SK-N-SH (cell line): ENCODE measurements around the gene CRIM1. TPM values are rescaled to one million over a fixed set of nuclear protein-coding genes. Genes with fewer than 3 reads are reported as not detected.

Experiments
- CTCF ChIA-PET: fragments of 300-600, 350-600 bp; formaldehyde crosslinking; extraction: SDS; loops from one replicate; lab custom pipeline; 2021; lab: Yijun Ruan, JAX
- POLR2A ChIA-PET: fragments of 350-600 bp; sonication (Branson Sonifier 250); formaldehyde crosslinking; extraction: SDS; loops from one replicate; lab custom pipeline; 2020; ENCODE audit warnings: antibody characterized with exemption, inconsistent platforms; lab: Yijun Ruan, JAX
- DNase-seq: peaks from one replicate; pipeline ENCODE4 v3.0.0; 2012
- H2AFZ ChIP-seq: fragments of 200-600 bp; sonication (generic); 2 replicates; pipeline ENCODE4 v1.8.1; 2016; ENCODE audit warnings: antibody characterized with exemption, mild to moderate bottlenecking, low read depth
- H3F3A ChIP-seq: fragments of 200-600 bp; sonication (generic); replicated peaks from 2 replicates; pipeline ENCODE3; 2016; ENCODE audit warnings: antibody characterized with exemption, mild to moderate bottlenecking; ENCODE audit not compliant: insufficient read depth
- H3K27ac ChIP-seq, 2 experiments: fragments of 200-500 bp in 1 of 2; fragments of 200-600 bp in 1 of 2; sonication (Bioruptor generic) in 1 of 2; sonication (generic), shearing (Covaris generic) in 1 of 2; 2 replicates each; pipeline versions ENCODE4 v1.5.1 to v1.6.1; 2014 to 2016; ENCODE audit warnings: low read depth in 2 of 2, inconsistent platforms in 1 of 2, low read length in 1 of 2, mild to moderate bottlenecking in 1 of 2, mixed read lengths in 1 of 2
- H3K27me3 ChIP-seq: fragments of 200-600 bp; sonication (generic), shearing (Covaris generic); 2 replicates; pipeline ENCODE4 v1.6.1; 2016; ENCODE audit warnings: mixed run types; ENCODE audit not compliant: insufficient read depth
- H3K36me3 ChIP-seq, 2 experiments: fragments of 200-500 bp in 1 of 2; fragments of 200-600 bp in 1 of 2; sonication (Bioruptor generic) in 1 of 2; sonication (generic) in 1 of 2; replicated peaks in 1 of 2; 2 replicates each; pipeline versions ENCODE3 to v1.5.1; 2014 to 2016; ENCODE audit warnings: low read length in 1 of 2, mild to moderate bottlenecking in 1 of 2; ENCODE audit not compliant: insufficient read depth in 2 of 2, control insufficient read depth in 1 of 2
- H3K4me1 ChIP-seq, 2 experiments: fragments of 200-500 bp in 1 of 2; fragments of 200-600 bp in 1 of 2; sonication (Bioruptor generic) in 1 of 2; sonication (generic), shearing (Covaris generic) in 1 of 2; 2 replicates each; pipeline versions ENCODE4 v1.5.1 to v1.6.1; 2014 to 2016; ENCODE audit warnings: low read depth in 1 of 2, low read length in 1 of 2, mixed run types in 1 of 2; ENCODE audit not compliant: insufficient read depth in 2 of 2, control insufficient read depth in 1 of 2
- H3K4me2 ChIP-seq: fragments of 200-600 bp; sonication (generic), shearing (Covaris generic); 2 replicates; pipeline ENCODE4 v1.6.1; 2017; ENCODE audit warnings: mixed run types
- H3K4me3 ChIP-seq, 2 experiments: fragments of 200-500 bp in 1 of 2; fragments of 200-600 bp in 1 of 2; sonication (Bioruptor generic) in 1 of 2; sonication (generic), shearing (Covaris generic) in 1 of 2; 2 replicates each; pipeline versions ENCODE4 v1.5.1 to v1.8.1; 2014 to 2016; ENCODE audit warnings: low read depth in 2 of 2, inconsistent platforms in 1 of 2, low read length in 1 of 2, mild to moderate bottlenecking in 1 of 2, mixed read lengths in 1 of 2, moderate library complexity in 1 of 2
- H3K79me2 ChIP-seq: fragments of 200-600 bp; sonication (generic); 2 replicates; pipeline ENCODE4 v1.8.1; 2017; ENCODE audit warnings: mild to moderate bottlenecking; ENCODE audit not compliant: insufficient read depth
- H3K9ac ChIP-seq: fragments of 200-600 bp; sonication (generic); 2 replicates; pipeline ENCODE4 v1.6.1; 2017; ENCODE audit warnings: mixed run types
- H3K9me2 ChIP-seq: fragments of 200-600 bp; sonication (generic); 2 replicates; pipeline ENCODE4 v1.6.1; 2017; ENCODE audit warnings: mixed run types
- H3K9me3 ChIP-seq: fragments of 200-600 bp; sonication (generic); 2 replicates; pipeline ENCODE4 v1.6.1; 2017; ENCODE audit warnings: mixed run types, mild to moderate bottlenecking, moderate library complexity
- H4K20me1 ChIP-seq: fragments of 200-600 bp; sonication (generic); 2 replicates; pipeline ENCODE4 v1.6.1; 2017; ENCODE audit warnings: mild to moderate bottlenecking, mixed run types; ENCODE audit not compliant: insufficient read depth
- FOSL2 ChIP-seq: IDR thresholded peaks from 2 replicates; pipeline ENCODE4 v1.4.0; 2012; ENCODE audit warnings: low read depth, mild to moderate bottlenecking, moderate library complexity, borderline replicate concordance
- GABPA ChIP-seq: IDR thresholded peaks from 2 replicates; pipeline ENCODE4 v1.4.0; 2012; ENCODE audit warnings: low read depth, mild to moderate bottlenecking
- NRF1 ChIP-seq: IDR thresholded peaks from 2 replicates; pipeline ENCODE4 v1.6.1; 2012; ENCODE audit warnings: low read depth, mild to moderate bottlenecking, low read length
- RCOR1 ChIP-seq: fragments of 150-350 bp; IDR thresholded peaks from 2 replicates; pipeline ENCODE4 v1.6.1; 2017; ENCODE audit warnings: antibody characterized with exemption, low read length
- TCF12 ChIP-seq: IDR thresholded peaks from 2 replicates; pipeline ENCODE4 v1.4.0; 2012
- ZBTB33 ChIP-seq: IDR thresholded peaks from 2 replicates; pipeline ENCODE4 v1.4.0; 2012; ENCODE audit warnings: low read depth, borderline replicate concordance
- WGBS: methylation state at CpG from one replicate; pipeline ENCODE4 v1.1.6; 2017; ENCODE audit warnings: low lambda C conversion rate; 5-methylcytosine and 5-hydroxymethylcytosine counted together
- polyA plus RNA-seq, 3 experiments: library from polyadenylated mRNA; depleted of rRNA; stranded (reverse); fragments of >200 nt; gene quantifications; 2 replicates each; pipeline ENCODE4 v1.2.3, GENCODE V29; 2012
- TF ChIP-seq, protein P1 (sequence below): IDR thresholded peaks from 2 replicates; pipeline ENCODE4; 2012
- TF ChIP-seq, protein P2 (sequence below): fragments of 200-600 bp; sonication (generic); IDR thresholded peaks from 2 replicates; pipeline ENCODE4 v1.6.1; 2017; ENCODE audit warnings: antibody characterized with exemption, mild to moderate bottlenecking, moderate library complexity
- TF ChIP-seq, protein P3 (sequence below): IDR thresholded peaks from 2 replicates; pipeline ENCODE4 v1.4.0; 2012; ENCODE audit warnings: low read depth

Gene CRIM1
- polyA plus RNA-seq, 1 of the 3 experiments (the other 2 are of a cell fraction) = 244 TPM

DNA sequence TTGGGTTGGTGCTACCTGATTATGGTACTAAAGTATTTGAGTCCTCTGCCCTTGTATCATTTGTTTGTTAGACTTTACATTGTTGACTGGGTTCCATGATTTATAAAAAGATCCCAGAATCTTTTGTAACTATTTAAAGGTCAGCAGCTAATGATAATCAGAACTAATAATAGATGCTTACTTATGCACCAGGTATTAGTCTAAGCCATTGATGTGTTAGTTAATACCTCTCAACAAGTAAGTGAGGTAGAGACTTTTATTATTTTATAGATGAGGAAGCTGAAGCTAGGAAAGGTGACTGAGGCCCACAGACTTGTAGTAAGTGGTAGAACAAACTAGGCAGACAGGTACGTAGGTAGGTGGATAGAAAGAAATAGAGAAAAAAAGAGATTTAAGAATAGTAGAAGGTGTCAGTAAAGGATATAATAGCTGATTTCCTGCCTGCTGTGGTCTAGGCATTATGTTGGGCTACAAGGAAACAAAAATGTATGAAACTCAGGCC is 68.1 kb downstream of the CRIM1 start:
- Histone ChIP-seq H4K20me1 (peaks cover 96% of the 10 kb centered on the region), H3K79me2 (peaks cover 100% of the 10 kb centered on the region)
- POLR2A ChIA-PET = no interaction called here

DNA sequence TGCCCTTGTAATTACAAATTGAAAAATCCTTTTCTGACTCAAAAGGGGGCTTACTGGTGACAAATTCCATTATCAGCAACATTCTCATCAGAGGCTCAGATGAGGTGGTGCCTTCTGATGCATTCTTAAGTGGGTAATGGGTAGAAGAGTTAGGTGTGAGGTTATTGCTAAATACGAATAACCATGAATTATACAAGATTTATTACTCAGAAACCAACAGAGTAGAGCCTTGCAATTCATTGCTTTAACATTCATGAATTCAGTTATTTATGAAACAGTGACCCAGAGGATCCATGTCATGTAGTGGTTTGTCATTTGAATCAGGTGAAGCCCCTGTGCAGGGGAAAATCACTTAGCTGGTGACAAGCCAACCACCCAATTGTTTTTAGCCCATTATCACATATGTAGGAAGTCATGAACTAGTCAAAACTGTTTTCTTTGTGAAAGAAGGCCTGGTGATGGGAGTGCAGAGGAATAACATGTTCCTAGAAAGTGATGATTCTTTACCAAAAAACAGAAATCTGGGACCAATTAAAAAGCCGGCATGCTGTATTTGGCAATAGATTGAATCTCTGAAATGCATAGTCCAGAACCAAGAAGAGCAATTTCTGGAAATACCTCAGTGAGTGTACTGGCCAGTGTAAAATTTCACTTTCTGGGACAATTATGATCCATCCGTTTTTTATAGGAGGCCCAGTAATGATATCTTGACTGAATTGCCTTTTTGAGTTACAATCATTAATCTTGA is 70.2 kb downstream of the CRIM1 start:
- peaks cover under 1 to 41% of the 10 kb centered on the region in 2 experiments for H3K4me1 ChIP-seq
- peaks cover 63% of the 10 kb centered on the region for H3F3A ChIP-seq
- H4K20me1 ChIP-seq = peaks cover 95% of the 10 kb centered on the region
- no peak overlapping the region for H3K4me3 ChIP-seq
- H3K36me3 ChIP-seq = peaks cover 10 to 41% of the 10 kb centered on the region in 2 experiments
- no peak overlapping the region for H3K4me2 ChIP-seq
- no peak overlapping the region for H3K9ac ChIP-seq
- peak overlapping the region in 1 of 2 experiments; percentile 14; a peak in 1 of 4 replicates for H3K27ac ChIP-seq
- no peak overlapping the region for H2AFZ ChIP-seq
- TF ChIP-seq NRF1 = no peak
- peak; percentile 71 for TF ChIP-seq TCF12
- TF ChIP-seq, protein P1, sequence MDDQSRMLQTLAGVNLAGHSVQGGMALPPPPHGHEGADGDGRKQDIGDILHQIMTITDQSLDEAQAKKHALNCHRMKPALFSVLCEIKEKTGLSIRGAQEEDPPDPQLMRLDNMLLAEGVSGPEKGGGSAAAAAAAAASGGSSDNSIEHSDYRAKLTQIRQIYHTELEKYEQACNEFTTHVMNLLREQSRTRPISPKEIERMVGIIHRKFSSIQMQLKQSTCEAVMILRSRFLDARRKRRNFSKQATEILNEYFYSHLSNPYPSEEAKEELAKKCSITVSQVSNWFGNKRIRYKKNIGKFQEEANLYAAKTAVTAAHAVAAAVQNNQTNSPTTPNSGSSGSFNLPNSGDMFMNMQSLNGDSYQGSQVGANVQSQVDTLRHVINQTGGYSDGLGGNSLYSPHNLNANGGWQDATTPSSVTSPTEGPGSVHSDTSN = no peak
- no peak for TF ChIP-seq RCOR1
- no peak for TF ChIP-seq ZBTB33
- H3K27me3 ChIP-seq = no peaks in the 10 kb centered on the region
- no peaks in the 10 kb centered on the region for H3K9me2 ChIP-seq
- 49% methylated on average over 3 of the region's 3 CpGs for WGBS
- H3K79me2 ChIP-seq = peaks cover 100% of the 10 kb centered on the region
- CTCF ChIA-PET = interaction anchor here (0.7 to 1.5 kb wide), 2 partner anchors 11 to 16 kb away, joined by 3 read pairs; no protein-coding TSS in a partner anchor
- DNase-seq = no peak
- POLR2A ChIA-PET = no interaction called here
- H3K9me3 ChIP-seq = no peaks in the 10 kb centered on the region

More for the DNA sequence above, 68.1 kb downstream of the CRIM1 start:
- Histone ChIP-seq H3K9me3 (no peaks in the 10 kb centered on the region), H3K4me1 (peaks cover 2 to 47% of the 10 kb centered on the region in 2 experiments), H3K27ac (peak overlapping the region in 1 of 2 experiments; percentile 19; a peak in 1 of 4 replicates), H3K27me3 (no peaks in the 10 kb centered on the region), H3K36me3 (peaks cover 3 to 41% of the 10 kb centered on the region in 2 experiments), H3K9ac (no peak overlapping the region), H3K4me3 (no peak overlapping the region), H3K4me2 (no peak overlapping the region), H3F3A (peaks cover 60% of the 10 kb centered on the region), H3K9me2 (no peaks in the 10 kb centered on the region), H2AFZ (no peak overlapping the region)
- TF ChIP-seq ZBTB33 (no peak), RCOR1 (no peak), FOSL2 (no peak), GABPA (no peak)
- TF ChIP-seq, protein P2, sequence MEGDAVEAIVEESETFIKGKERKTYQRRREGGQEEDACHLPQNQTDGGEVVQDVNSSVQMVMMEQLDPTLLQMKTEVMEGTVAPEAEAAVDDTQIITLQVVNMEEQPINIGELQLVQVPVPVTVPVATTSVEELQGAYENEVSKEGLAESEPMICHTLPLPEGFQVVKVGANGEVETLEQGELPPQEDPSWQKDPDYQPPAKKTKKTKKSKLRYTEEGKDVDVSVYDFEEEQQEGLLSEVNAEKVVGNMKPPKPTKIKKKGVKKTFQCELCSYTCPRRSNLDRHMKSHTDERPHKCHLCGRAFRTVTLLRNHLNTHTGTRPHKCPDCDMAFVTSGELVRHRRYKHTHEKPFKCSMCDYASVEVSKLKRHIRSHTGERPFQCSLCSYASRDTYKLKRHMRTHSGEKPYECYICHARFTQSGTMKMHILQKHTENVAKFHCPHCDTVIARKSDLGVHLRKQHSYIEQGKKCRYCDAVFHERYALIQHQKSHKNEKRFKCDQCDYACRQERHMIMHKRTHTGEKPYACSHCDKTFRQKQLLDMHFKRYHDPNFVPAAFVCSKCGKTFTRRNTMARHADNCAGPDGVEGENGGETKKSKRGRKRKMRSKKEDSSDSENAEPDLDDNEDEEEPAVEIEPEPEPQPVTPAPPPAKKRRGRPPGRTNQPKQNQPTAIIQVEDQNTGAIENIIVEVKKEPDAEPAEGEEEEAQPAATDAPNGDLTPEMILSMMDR = no peak
- TF ChIP-seq, protein P3, sequence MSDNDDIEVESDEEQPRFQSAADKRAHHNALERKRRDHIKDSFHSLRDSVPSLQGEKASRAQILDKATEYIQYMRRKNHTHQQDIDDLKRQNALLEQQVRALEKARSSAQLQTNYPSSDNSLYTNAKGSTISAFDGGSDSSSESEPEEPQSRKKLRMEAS = no peak
- WGBS = 96% methylated on average over 1 of the region's 1 CpG
- no peak for DNase-seq
- CTCF ChIA-PET = interaction anchor here (2.0 kb wide), 1 partner anchor 9 kb away, joined by 6 read pairs; no protein-coding TSS in a partner anchor
